ENCODE results near the gene PRUNE1. TPM values are rescaled to one million over a fixed set of nuclear protein-coding genes. Genes with fewer than 3 reads are reported as not detected.

Gene PRUNE1
- total RNA-seq, 1 donor from 2014 or later: 15.5 TPM

- Mint-ChIP-seq H3K36me3 (ENCODE audit: low read depth) (peaks cover 47% of the 10 kb centered on the region), H3K27ac (peak overlapping the region; percentile 72), H3K9me3 (no peaks in the 10 kb centered on the region), H3K27me3 (ENCODE audit: low read depth) (no peaks in the 10 kb centered on the region), H3K4me1 (ENCODE audit: low read depth) (peaks cover 42% of the 10 kb centered on the region), H3K4me3 (ENCODE audit: low read depth) (peak overlapping the region; percentile 87)
- intact Hi-C loops (cut with micrococcal nuclease): loop anchor here (2.0 kb wide), 1 partner anchor 45 kb away; the partner anchor contains the start of gene SETDB1
- DNase-seq (ENCODE audit: low spot score): no peak
Observed at GRCh38 chr1:150971583-150972416, 36.4 kb upstream of the PRUNE1 start.

GRCh38 chr1:150972417-150972940 lies 35.8 kb upstream of the PRUNE1 start:
- Mint-ChIP-seq H3K4me3 (ENCODE audit: low read depth) (peak overlapping the region; percentile 87), H3K27me3 (ENCODE audit: low read depth) (no peaks in the 10 kb centered on the region), H3K9me3 (no peaks in the 10 kb centered on the region), H3K4me1 (ENCODE audit: low read depth) (peaks cover 49% of the 10 kb centered on the region), H3K36me3 (ENCODE audit: low read depth) (peaks cover 40% of the 10 kb centered on the region), H3K27ac (peak overlapping the region; percentile 72)
- intact Hi-C loops (cut with micrococcal nuclease): loop anchor here (2.0 kb wide), 1 partner anchor 46 kb away; the partner anchor contains the start of gene SETDB1
- no peak for DNase-seq (ENCODE audit: low spot score)

DNA sequence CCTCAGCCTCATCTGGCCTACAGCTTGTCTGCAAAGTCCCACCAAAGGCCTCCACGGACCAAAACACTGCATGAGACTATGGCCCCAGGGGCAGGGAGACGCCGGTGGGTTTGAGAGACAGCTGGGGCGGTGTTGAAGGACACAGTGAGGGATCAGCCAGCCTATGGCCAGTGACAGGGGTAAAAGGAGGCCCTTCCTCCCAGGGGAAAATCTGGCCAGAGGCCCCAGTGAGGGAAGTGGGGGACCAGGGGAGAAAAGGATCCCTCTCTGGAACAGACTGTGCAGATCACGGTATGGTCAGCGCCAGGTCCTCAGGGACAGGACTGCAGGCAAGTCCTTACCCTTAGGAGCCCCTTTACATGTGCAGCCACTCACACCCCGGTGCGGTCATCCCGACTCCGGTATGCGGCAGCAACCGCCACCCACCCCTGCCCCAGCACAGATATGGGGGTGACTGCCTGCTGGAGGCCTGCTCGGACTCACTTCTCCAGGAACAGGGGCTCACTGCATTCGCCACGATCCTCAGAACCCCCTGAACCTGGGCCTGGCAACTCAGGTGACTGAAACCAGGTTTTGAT lies 34.9 kb upstream of the PRUNE1 start:
- intact Hi-C loops (cut with micrococcal nuclease): loop anchor here (2.0 kb wide), 1 partner anchor 47 kb away; the partner anchor contains the start of gene SETDB1
- Mint-ChIP-seq H3K4me3 (ENCODE audit: low read depth) (peak overlapping the region; percentile 87), H3K9me3 (no peaks in the 10 kb centered on the region), H3K36me3 (ENCODE audit: low read depth) (peaks cover 31% of the 10 kb centered on the region), H3K27ac (peak overlapping the region; percentile 68), H3K4me1 (ENCODE audit: low read depth) (peaks cover 50% of the 10 kb centered on the region), H3K27me3 (ENCODE audit: low read depth) (no peaks in the 10 kb centered on the region)
- no peak for DNase-seq (ENCODE audit: low spot score)

DNA sequence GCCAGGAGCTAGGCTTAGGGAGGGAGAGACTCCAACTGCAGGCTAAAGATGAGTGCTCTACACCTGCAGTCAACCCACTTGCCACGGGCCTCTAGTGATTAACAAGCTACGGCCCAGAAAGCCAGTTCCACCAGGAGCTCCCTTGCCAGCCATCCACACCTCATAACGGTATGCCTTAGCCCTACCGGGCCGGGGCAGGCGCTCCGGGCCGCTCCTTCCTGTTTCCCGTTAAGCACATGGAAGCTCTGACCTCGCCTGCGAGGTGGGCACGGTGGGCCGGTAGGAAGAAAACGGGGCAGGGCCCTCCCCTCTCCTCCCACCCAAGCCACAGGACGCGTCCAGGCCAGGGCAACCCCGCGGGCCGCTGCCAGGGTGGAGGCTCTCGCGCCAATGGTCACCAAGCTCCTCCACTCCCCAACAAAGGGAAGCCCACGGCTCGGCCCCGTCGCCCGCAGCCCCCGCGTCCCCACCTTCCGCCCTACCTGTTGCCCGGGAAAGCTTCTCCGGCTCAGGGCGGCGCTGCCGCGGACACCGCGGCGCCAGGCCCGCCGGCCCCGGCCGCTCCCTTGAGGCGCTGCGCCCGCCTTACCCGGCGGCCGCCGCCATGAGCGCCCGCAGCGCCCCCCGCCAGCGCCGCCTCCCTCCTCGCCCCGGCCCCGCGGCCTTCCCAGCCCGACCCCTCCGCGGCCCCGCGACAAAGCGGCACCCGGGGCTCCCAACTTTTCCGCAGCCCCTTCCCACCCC lies 34.2 kb upstream of the PRUNE1 start:
- Mint-ChIP-seq H3K9me3 (no peaks in the 10 kb centered on the region), H3K27me3 (ENCODE audit: low read depth) (no peaks in the 10 kb centered on the region), H3K4me1 (ENCODE audit: low read depth) (peaks cover 53% of the 10 kb centered on the region)

DNA sequence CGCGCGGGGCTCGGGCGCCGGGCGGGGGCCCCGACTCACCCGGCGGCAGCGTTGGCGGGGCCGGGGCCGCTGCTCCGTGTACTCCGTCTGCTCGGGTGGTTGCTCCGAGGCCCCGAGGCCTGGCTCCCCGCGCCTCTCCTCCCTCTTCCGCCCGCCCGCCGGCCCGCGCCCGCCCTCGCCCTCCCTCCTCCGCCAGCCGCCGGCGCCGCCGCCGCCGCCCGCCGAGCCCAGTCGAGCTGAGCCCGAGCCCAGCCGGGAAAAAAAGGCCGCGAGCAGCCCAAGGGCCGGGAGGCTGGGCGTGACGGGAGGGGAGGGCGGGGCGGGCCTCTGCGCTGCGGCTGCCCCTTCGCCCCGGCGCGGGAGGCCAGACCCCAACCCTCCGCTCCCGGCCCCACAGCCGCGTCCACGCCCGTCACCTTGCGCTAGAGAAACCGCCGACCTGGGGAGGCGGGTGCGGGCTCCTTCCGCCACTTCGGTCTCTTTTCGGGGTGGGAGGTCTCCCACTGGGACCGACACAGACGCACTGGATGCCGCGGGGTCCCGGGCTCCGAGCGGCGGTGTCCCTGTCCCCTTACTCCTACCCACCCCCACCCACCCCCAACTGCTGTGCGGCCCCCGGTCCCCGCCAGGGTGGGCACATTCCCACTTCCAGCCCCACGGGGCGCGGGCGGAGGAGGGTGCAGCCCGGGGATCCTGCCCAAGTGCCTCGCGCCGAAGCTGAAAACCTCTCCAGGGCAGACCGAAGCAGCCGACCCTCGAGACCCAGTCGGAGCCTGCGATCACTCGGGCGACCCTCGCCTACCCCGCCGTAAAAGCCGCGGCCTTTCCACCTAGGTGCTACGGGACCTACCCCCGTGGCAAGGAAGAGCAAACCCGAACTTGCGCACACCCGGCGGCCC lies 33.4 kb upstream of the PRUNE1 start, which contains the start of gene CERS2:
TSS of gene CERS2 (minus strand) at position 256 of the 899 bp plus-strand sequence. CDS start 5,745 bp downstream, outside the sequence.
- peak within 1 kb of the TSS; percentile 87 for H3K4me3 Mint-ChIP-seq (ENCODE audit: low read depth)
- intact Hi-C loops (cut with micrococcal nuclease): no loop called here

More for the DNA sequence above, 34.2 kb upstream of the PRUNE1 start:
- Mint-ChIP-seq H3K4me3 (ENCODE audit: low read depth) (peak overlapping the region; percentile 87), H3K36me3 (ENCODE audit: low read depth) (peaks cover 25% of the 10 kb centered on the region), H3K27ac (peak overlapping the region; percentile 68)
- DNase-seq (ENCODE audit: low spot score): peak; percentile 33
- intact Hi-C loops (cut with micrococcal nuclease): loop anchor here (2.0 kb wide), 1 partner anchor 47 kb away; the partner anchor contains the start of gene SETDB1

GRCh38 chr1:150976401-150976821 lies 31.8 kb upstream of the PRUNE1 start:
- DNase-seq (ENCODE audit: low spot score): no peak
- H3K9me3 Mint-ChIP-seq: no peaks in the 10 kb centered on the region
- peaks cover 45% of the 10 kb centered on the region for H3K4me1 Mint-ChIP-seq (ENCODE audit: low read depth)
- no peaks in the 10 kb centered on the region for H3K27me3 Mint-ChIP-seq (ENCODE audit: low read depth)
- intact Hi-C loops (cut with micrococcal nuclease): no loop called here
- peaks cover 21% of the 10 kb centered on the region for H3K36me3 Mint-ChIP-seq (ENCODE audit: low read depth)
- H3K4me3 Mint-ChIP-seq (ENCODE audit: low read depth): peak overlapping the region; percentile 69
- H3K27ac Mint-ChIP-seq: peak overlapping the region; percentile 78

More for the DNA sequence above, 33.4 kb upstream of the PRUNE1 start, which contains the start of gene CERS2:
- Mint-ChIP-seq H3K27me3 (ENCODE audit: low read depth) (no peaks in the 10 kb centered on the region), H3K36me3 (ENCODE audit: low read depth) (peaks cover 25% of the 10 kb centered on the region), H3K27ac (peak within 1 kb of the TSS; percentile 68), H3K9me3 (no peaks in the 10 kb centered on the region), H3K4me1 (ENCODE audit: low read depth) (peaks cover 56% of the 10 kb centered on the region)
- peak; percentile 74 for DNase-seq (ENCODE audit: low spot score)

GRCh38 chr1:150976879-150977694 lies 31.2 kb upstream of the PRUNE1 start:
- H3K4me1 Mint-ChIP-seq (ENCODE audit: low read depth): peaks cover 38% of the 10 kb centered on the region
- intact Hi-C loops (cut with micrococcal nuclease): loop anchor here (1.0 kb wide), 1 partner anchor 29 kb away; the partner anchor contains the start of gene MINDY1
- H3K27ac Mint-ChIP-seq: peak overlapping the region; percentile 78
- H3K36me3 Mint-ChIP-seq (ENCODE audit: low read depth): peaks cover 15% of the 10 kb centered on the region
- peak overlapping the region; percentile 69 for H3K4me3 Mint-ChIP-seq (ENCODE audit: low read depth)
- no peaks in the 10 kb centered on the region for H3K9me3 Mint-ChIP-seq
- no peaks in the 10 kb centered on the region for H3K27me3 Mint-ChIP-seq (ENCODE audit: low read depth)
- peak; percentile 45 for DNase-seq (ENCODE audit: low spot score)

DNA sequence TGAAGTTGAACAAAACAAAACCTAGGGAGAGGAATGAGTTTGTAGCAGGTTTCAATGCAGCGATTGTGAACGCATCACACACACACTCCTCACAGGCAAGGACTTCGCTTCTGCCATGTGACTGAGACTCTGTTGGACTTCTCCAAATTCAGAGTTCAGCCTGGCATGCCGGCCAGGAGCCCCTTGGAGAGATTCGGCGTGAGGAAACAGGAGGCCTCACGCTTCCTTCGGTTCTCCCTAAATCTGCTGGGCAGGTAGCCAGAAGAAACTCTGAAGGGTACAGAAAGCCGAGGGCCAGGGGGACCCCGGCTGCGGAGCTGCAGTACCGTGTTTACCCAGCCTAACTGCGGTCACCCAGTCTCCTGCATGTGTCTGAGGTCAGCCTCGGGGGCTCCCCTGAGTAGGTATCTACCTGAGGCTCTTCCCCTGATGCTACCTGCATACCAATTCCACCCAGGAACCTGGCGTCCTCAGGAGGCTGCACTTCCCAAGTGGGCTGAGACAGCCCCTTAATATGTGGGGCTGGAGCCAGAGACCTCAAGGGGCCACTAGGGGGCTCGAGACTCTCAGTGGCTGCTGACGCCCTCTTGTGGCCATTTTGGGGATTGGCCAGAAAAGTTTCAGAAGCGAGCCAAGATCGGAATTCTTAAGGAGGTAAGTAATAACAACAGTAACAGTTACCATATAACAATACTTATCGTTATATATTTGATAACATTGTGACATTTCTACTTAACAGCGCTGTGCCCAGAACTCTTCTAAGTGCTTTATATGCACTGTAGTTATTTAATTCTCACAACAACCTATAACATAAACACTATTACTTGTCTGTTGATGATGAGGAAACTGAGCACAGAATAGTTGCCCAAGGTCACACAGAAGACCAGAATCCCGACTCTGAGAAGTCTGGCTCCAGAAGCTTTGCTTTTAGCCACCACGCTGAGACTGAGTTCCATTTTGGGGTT lies 28.9 kb upstream of the PRUNE1 start:
- Mint-ChIP-seq H3K27ac (peak overlapping the region; percentile 5), H3K9me3 (no peaks in the 10 kb centered on the region), H3K27me3 (ENCODE audit: low read depth) (no peaks in the 10 kb centered on the region), H3K4me1 (ENCODE audit: low read depth) (peaks cover 26% of the 10 kb centered on the region), H3K4me3 (ENCODE audit: low read depth) (no peak overlapping the region), H3K36me3 (ENCODE audit: low read depth) (no peaks in the 10 kb centered on the region)
- DNase-seq (ENCODE audit: low spot score): peak; percentile 81
- intact Hi-C loops (cut with micrococcal nuclease): loop anchor here (1.0 to 2.0 kb wide), 3 partner anchors 17 to 419 kb away; partner anchors contain the start of gene GOLPH3L

DNA sequence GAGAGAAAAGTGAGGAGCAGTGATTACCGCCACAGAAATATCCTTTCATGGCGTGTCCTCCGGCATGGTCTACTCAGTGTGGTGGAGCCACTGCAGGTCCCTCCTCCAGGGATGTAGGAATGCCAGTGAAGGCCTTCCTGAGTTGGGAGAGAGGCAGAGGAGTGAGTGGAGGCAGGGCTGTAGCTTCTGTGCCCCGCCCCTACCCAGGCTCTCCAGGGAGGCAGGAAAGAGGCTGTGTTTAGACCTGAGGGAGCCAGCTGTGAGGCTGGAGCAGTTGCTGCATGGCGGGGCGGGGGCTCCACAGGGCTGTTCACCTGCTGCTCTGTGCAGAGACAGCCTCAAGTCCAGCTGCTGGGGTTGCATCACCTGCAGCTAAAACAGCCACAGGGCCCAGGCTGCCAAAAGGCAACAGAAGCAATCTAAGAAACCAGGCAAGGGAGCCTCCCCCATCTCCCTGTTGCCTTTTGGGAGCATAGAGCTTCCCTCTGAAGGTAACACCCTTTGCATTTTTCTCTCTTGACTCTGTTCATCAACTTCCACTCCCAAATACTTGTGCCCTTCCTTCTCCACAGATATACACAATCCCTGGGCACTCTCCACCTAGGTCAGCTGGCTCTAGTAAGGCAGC lies 27.0 kb upstream of the PRUNE1 start:
- no peaks in the 10 kb centered on the region for H3K9me3 Mint-ChIP-seq
- H3K4me3 Mint-ChIP-seq (ENCODE audit: low read depth): no peak overlapping the region
- peaks cover 19% of the 10 kb centered on the region for H3K4me1 Mint-ChIP-seq (ENCODE audit: low read depth)
- no peaks in the 10 kb centered on the region for H3K36me3 Mint-ChIP-seq (ENCODE audit: low read depth)
- H3K27me3 Mint-ChIP-seq (ENCODE audit: low read depth): no peaks in the 10 kb centered on the region
- DNase-seq (ENCODE audit: low spot score): no peak
- intact Hi-C loops (cut with micrococcal nuclease): no loop called here
- no peak overlapping the region for H3K27ac Mint-ChIP-seq

All from activated T-helper 2 cell treated with anti-CD3 and anti-CD28 coated beads, Interferon-gamma antibody, Interleukin-2, Interleukin-4, amounts not matched to agents 10 μg/mL and 5 μg/mL and 100 μg/mL, durations not matched to agents 14 hours and 24 hours and 36 hours (primary cell).